Ovary (tissue), 9 donors: ENCODE data around the gene PRR14. TPM values are rescaled to one million over a fixed set of nuclear protein-coding genes. Genes with fewer than 3 reads are reported as not detected.

Experiments
- DNase-seq, 5 donors: peaks; one replicate each; pipeline ENCODE4 v3.0.0-alpha.2; 2019 to 2020
- H3K27ac ChIP-seq, 2 donors: fragments of 200-600 bp; one replicate each; pipeline versions ENCODE4 v1.5.1 to v1.8.0; 2019 to 2022
- H3K27me3 ChIP-seq: fragments of 200-600 bp; one replicate; pipeline ENCODE4 v1.8.0; 2022
- H3K36me3 ChIP-seq: fragments of 200-600 bp; sonication (generic); one replicate; pipeline ENCODE4 v1.5.1; 2019
- H3K4me1 ChIP-seq: one replicate; pipeline ENCODE4 v1.8.1; 2013; ENCODE audit warnings: mild to moderate bottlenecking, moderate library complexity; ENCODE audit not compliant: insufficient read depth
- H3K4me3 ChIP-seq: fragments of 200-600 bp; sonication (generic); one replicate; pipeline ENCODE4 v1.5.1; 2017
- H3K9me3 ChIP-seq, 2 donors: fragments of 200-600 bp in 1 of 2; sonication (generic) in 1 of 2; one replicate each; pipeline versions ENCODE4 v1.5.1 to v1.8.1; 2013 to 2019; ENCODE audit warnings: mild to moderate bottlenecking in 1 of 2, moderate library complexity in 1 of 2
- EP300 ChIP-seq: sonication (generic); formaldehyde crosslinking; IDR thresholded peaks from one replicate; pipeline ENCODE4 v1.6.1; 2017; ENCODE audit warnings: antibody characterized with exemption
- POLR2A ChIP-seq: fragments of 450-650 bp; IDR thresholded peaks from one replicate; pipeline ENCODE4 v1.6.1; 2017; ENCODE audit warnings: antibody characterized with exemption, mild to moderate bottlenecking, moderate library complexity
- WGBS, 3 donors: extraction: QIAGEN DNeasy Blood & Tissue Kit in 1 of 3; methylation state at CpG; one replicate each; pipeline versions ENCODE4 v1.1.5 to v1.1.7; 2013 to 2017; 5-methylcytosine and 5-hydroxymethylcytosine counted together
- intact Hi-C, 4 donors: fragments of 100-400 bp; cut with DNase I; formaldehyde crosslinking; loops; one replicate each; pipeline versions ENCODE4 v1.11.0 to v1.15.1; 2022 to 2023
- polyA plus RNA-seq, 2 donors: library from polyadenylated mRNA; stranded (reverse); fragments of 200-250 nt in 1 of 2; fragments of 350-450 nt in 1 of 2; fragmentation: Illumina TruSeq in 1 of 2; extraction: RNeasy Lipid Tissue Mini Kit (QIAGEN cat#74804) in 1 of 2; gene quantifications; one replicate each; pipeline ENCODE4 v1.2.3, GENCODE V29; 2013 to 2014
- total RNA-seq, 7 donors: library from RNA; depleted of rRNA in 2 of 7; stranded (reverse); fragments of >200 nt in 2 of 7; fragmentation: NEBNext Ultra II Directional in 3 of 7; extraction: Animal tissue kit (Norgen Biotek cat#: 25700) in 3 of 7; gene quantifications; one replicate each; pipeline versions ENCODE4 v1.1.0 to v1.2.4, GENCODE V29; 2016 to 2023
- TF ChIP-seq, protein P1 (sequence below), 3 donors: fragments of 450-650 bp in 2 of 3; fragments of 200-600 bp in 1 of 3; IDR thresholded peaks; one replicate each; pipeline versions ENCODE4 v1.5.1 to v1.8.0; 2016 to 2022; ENCODE audit warnings: antibody characterized with exemption in 3 of 3, mild to moderate bottlenecking in 1 of 3
- donor health status: DM: no; HTN: no; CAD: no; lungs with moderate emphysema.
- donor health status: DM: no; HTN: no; CAD: no.
- donor health status: Bipolar disorder and iron deficiency.
- donor health status: DM: yes; HTN: yes; CAD: no.
- donor health status: DM: no; HTN: no; CAD: no.
- donor health status: DM: yes; HTN: yes; CAD: no.

PRR14 gene
- total and polyA plus RNA-seq, 9 donors: 20.6 to 76.2 (median 50.3) TPM

DNA sequence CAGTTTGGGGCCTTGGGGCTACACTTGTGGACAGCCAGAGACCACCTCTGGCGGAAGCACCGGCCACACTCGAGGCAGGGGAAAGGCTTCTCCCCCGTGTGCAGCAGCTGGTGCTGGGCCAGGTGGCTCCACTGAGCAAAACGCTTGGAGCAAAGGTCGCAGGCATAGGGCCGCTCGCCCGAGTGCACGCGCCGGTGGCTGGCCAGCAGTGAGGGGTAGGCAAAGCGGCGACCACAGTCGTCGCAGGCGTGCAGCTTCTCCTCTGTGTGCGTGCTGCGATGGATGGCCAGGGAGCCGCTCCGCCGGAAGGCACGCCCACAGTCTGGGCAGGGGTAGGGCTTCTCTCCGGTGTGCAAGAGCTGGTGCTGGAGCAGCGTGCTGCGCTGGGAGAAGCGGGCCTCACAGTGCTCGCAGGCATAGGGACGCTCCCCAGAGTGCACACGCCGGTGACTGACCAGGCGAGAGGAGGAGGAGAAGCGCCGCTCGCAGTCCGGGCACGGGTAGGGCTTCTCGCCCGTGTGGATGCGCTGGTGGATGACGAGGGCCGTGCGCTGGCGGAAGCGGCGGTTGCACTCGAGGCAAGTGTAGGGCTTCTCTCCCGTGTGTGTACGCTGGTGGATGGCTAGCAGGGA is 46.3 kb upstream of the PRR14 start:
- no peak for DNase-seq
- H3K4me3 ChIP-seq: no peak overlapping the region
- intact Hi-C loops: no loop called here
- H3K4me1 ChIP-seq: peaks cover 4% of the 10 kb centered on the region
- H3K27me3 ChIP-seq: no peaks in the 10 kb centered on the region
- no peaks in the 10 kb centered on the region for H3K9me3 ChIP-seq
- no peak for TF ChIP-seq POLR2A
- TF ChIP-seq, protein P1, sequence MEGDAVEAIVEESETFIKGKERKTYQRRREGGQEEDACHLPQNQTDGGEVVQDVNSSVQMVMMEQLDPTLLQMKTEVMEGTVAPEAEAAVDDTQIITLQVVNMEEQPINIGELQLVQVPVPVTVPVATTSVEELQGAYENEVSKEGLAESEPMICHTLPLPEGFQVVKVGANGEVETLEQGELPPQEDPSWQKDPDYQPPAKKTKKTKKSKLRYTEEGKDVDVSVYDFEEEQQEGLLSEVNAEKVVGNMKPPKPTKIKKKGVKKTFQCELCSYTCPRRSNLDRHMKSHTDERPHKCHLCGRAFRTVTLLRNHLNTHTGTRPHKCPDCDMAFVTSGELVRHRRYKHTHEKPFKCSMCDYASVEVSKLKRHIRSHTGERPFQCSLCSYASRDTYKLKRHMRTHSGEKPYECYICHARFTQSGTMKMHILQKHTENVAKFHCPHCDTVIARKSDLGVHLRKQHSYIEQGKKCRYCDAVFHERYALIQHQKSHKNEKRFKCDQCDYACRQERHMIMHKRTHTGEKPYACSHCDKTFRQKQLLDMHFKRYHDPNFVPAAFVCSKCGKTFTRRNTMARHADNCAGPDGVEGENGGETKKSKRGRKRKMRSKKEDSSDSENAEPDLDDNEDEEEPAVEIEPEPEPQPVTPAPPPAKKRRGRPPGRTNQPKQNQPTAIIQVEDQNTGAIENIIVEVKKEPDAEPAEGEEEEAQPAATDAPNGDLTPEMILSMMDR (IDR thresholded peaks at IDR 0.05): no peak
- TF ChIP-seq EP300: no peak
- no peaks in the 10 kb centered on the region for H3K36me3 ChIP-seq
- 85 to 87% (median 86%) methylated on average over 48 to 49 of the region's 49 CpGs for WGBS, 3 donors
- H3K27ac ChIP-seq: no peak overlapping the region

DNA sequence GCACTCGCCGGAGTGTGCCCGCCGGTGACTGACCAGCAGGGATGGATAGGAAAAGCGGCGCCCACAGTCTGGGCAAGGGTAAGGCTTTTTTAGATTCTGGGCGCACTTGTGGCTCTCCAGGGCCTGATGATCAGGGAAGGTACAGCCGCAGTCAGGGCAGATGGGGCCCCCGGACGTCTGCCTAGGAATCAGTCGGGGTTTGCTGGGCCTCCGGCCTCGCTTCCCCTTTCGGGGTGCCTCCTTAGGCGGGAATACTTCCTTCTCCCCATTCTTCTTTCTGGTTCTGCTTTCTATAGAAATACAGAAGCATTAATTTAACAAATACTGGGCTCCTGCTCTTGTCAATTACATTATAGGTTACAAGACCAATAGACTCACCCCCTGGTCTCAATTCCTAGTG is 45.6 kb upstream of the PRR14 start:
- intact Hi-C loops: no loop called here
- Histone ChIP-seq H3K36me3 (no peaks in the 10 kb centered on the region), H3K27ac (no peak overlapping the region), H3K27me3 (no peaks in the 10 kb centered on the region), H3K4me3 (no peak overlapping the region), H3K4me1 (peaks cover 5% of the 10 kb centered on the region), H3K9me3 (no peaks in the 10 kb centered on the region)
- TF ChIP-seq, protein P1 (IDR thresholded peaks at IDR 0.05): no peak
- TF ChIP-seq POLR2A (no peak), EP300 (no peak)
- 90 to 93% (median 92%) methylated on average over 15 of the region's 15 CpGs for WGBS, 3 donors
- no peak for DNase-seq

DNA sequence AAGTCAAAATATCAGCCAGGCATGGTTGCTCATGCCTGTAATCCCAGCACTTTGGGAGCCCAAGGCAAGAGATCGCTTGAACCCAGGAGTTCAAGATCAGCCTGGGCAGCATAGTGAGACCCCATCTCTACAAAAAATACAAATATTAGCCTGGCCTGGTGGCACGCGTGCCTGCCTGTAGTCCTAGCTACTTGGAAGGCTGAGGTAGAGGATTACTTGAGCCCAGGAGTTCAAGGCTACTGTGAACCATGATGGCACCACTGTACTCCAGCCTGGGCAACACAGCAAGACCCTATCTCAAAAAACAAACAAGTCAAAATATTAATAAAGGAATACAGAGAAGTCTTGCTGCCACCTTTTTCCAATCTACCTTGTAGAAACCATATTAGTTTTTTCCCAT is 44.8 kb upstream of the PRR14 start:
- Histone ChIP-seq H3K4me3 (no peak overlapping the region), H3K36me3 (no peaks in the 10 kb centered on the region), H3K27ac (no peak overlapping the region), H3K9me3 (no peaks in the 10 kb centered on the region), H3K4me1 (peaks cover 5% of the 10 kb centered on the region), H3K27me3 (no peaks in the 10 kb centered on the region)
- 92 to 95% (median 94%) methylated on average over 3 of the region's 3 CpGs for WGBS, 3 donors
- TF ChIP-seq POLR2A: no peak
- TF ChIP-seq EP300: no peak
- TF ChIP-seq, protein P1 (IDR thresholded peaks at IDR 0.05): no peak
- no peak for DNase-seq
- intact Hi-C loops: no loop called here

DNA sequence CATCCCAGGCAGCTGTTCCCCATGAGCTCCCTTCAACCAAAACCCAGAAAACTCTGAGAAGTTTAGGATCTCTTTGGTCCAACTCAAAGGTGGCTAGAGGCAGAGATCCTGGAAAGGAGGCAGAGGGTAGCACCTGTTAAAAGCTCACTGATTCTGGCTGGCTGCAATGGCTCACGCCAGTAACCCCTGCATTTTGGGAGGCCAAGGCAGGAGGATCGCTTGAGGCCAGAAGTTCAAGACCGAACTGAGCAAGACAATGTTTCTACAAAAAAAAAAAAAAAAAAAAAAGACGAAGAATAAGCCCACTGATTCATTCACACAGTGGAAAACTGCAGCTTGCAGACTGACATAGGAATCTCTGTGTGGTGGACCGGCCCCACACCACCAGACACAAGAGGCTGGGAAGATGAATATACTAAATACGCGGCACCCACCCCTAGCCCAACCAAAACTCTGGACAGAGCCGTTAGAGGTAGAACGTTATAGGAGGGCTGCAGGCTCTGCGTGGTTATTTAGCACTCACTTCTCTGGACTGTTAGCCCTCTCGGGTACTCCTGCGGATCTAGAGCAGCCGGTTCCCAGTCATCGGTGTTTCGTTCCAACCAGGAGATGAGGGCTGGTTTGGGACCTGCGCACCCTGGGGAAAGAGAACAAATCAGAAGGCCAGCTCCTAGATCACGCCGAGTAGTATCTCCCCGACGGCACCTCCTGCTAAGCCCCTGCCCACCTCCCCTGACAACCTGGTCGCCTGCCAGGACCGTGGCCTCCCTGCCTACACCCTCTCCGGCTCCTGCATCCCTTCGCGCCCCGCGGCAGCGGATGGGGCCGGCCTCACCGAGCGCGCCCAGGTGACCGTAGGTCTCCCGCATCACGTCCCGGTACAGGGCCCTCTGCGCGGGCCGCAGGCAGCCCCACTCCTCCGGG is 41.5 kb upstream of the PRR14 start:
- Histone ChIP-seq H3K9me3 (no peaks in the 10 kb centered on the region), H3K4me3 (peak overlapping the region; percentile 79), H3K36me3 (no peaks in the 10 kb centered on the region), H3K27me3 (no peaks in the 10 kb centered on the region), H3K27ac (peak overlapping the region; percentile 69 to 92), H3K4me1 (peaks cover 5% of the 10 kb centered on the region)
- peak; percentile 61 to 83 (median 74) for DNase-seq
- intact Hi-C loops: no loop called here
- 8 to 12% (median 10%) methylated on average over 30 to 40 of the region's 40 CpGs for WGBS, 3 donors
- no peak for TF ChIP-seq EP300
- TF ChIP-seq POLR2A: no peak
- TF ChIP-seq, protein P1 (IDR thresholded peaks at IDR 0.05): no peak
